Stomach (tissue), 9 donors: ENCODE data around the gene LMCD1. TPM values are rescaled to one million over a fixed set of nuclear protein-coding genes. Genes with fewer than 3 reads are reported as not detected.

Experiments
- DNase-seq, 2 donors: peaks; one replicate each; pipeline versions ENCODE4 v3.0.0 to v3.0.0-alpha.2; 2013 to 2019
- H3K27ac ChIP-seq, 5 donors: fragments of 200-600 bp in 4 of 5; sonication (generic) in 4 of 5; one replicate each; pipeline ENCODE4 v1.5.1; 2013 to 2019; ENCODE audit warnings: mild to moderate bottlenecking in 1 of 5, moderate library complexity in 1 of 5
- H3K27me3 ChIP-seq, 3 donors: fragments of 200-600 bp; sonication (generic); one replicate each; pipeline ENCODE4 v1.5.1; 2017 to 2019; ENCODE audit warnings: mixed run types in 1 of 3
- H3K36me3 ChIP-seq, 4 donors: fragments of 200-600 bp; sonication (generic); 1 replicate in 3 of 4; 2 replicates in 1 of 4; pipeline ENCODE4 v1.5.1; 2016 to 2019
- H3K4me1 ChIP-seq, 4 donors: fragments of 200-600 bp; sonication (generic); one replicate each; pipeline ENCODE4 v1.5.1; 2016 to 2019
- H3K4me3 ChIP-seq, 4 donors: fragments of 200-600 bp; sonication (generic) in 3 of 4; one replicate each; pipeline ENCODE4 v1.5.1; 2016 to 2019; ENCODE audit warnings: mild to moderate bottlenecking in 1 of 4
- H3K9me3 ChIP-seq, 4 donors: fragments of 200-600 bp; sonication (generic); one replicate each; pipeline ENCODE4 v1.5.1; 2016 to 2019
- CTCF ChIP-seq, 7 experiments: fragments of 450-650 bp in 4 of 7; fragments of 200-600 bp in 3 of 7; sonication (generic) in 3 of 7; IDR thresholded peaks; one replicate each; pipeline ENCODE4 v1.5.1; 2016 to 2019; ENCODE audit warnings: antibody characterized with exemption in 7 of 7, control low read depth in 2 of 7, mild to moderate bottlenecking in 1 of 7
- EP300 ChIP-seq: sonication (generic); formaldehyde crosslinking; IDR thresholded peaks from one replicate; pipeline ENCODE4 v1.6.1; 2017; ENCODE audit warnings: antibody characterized with exemption
- POLR2A ChIP-seq, 4 donors: fragments of 450-650 bp; IDR thresholded peaks; one replicate each; pipeline ENCODE4 v1.6.1; 2016; ENCODE audit warnings: antibody characterized with exemption in 4 of 4, control low read depth in 2 of 4, mild to moderate bottlenecking in 1 of 4, moderate library complexity in 1 of 4
- POLR2AphosphoS5 ChIP-seq, 3 donors: sonication (generic); formaldehyde crosslinking; IDR thresholded peaks; one replicate each; pipeline ENCODE4 v1.6.1; 2016; ENCODE audit warnings: antibody characterized with exemption in 3 of 3
- WGBS, 5 donors: extraction: QIAGEN DNeasy Blood & Tissue Kit in 3 of 5; methylation state at CpG; one replicate each; pipeline versions ENCODE4 v1.1.5 to v1.1.7; 2013 to 2018; 5-methylcytosine and 5-hydroxymethylcytosine counted together
- intact Hi-C: fragments of 100-400 bp; cut with DNase I; formaldehyde crosslinking; loops from one replicate; pipeline ENCODE4 v1.15.1; 2023; ENCODE audit warnings: low total_unique reads
- polyA plus RNA-seq, 3 donors: library from polyadenylated mRNA; stranded (reverse); fragments of 200-250 nt; gene quantifications; one replicate each; pipeline ENCODE4 v1.2.3, GENCODE V29; 2013
- total RNA-seq, 5 donors: library from RNA; depleted of rRNA; stranded (reverse); fragments of >200 nt; gene quantifications; one replicate each; pipeline versions ENCODE4 v1.1.0 to v1.2.3, GENCODE V29; 2014 to 2016
- donor health status: healthy with polysubstance abuse.
- donor health status: Bipolar disorder and iron deficiency.
- donor health status: healthy.

The LMCD1 gene
- total and polyA plus RNA-seq, 8 donors = 0.58 to 60.2 (median 23.7) TPM

GRCh38 chr3:8482960-8483665 lies 18.5 kb upstream of the LMCD1 start:
- no peak overlapping the region for H3K4me3 ChIP-seq
- DNase-seq = peak; percentile 58 to 88
- intact Hi-C loops = no loop called here
- H3K9me3 ChIP-seq = no peaks in the 10 kb centered on the region
- no peaks in the 10 kb centered on the region for H3K27me3 ChIP-seq
- H3K36me3 ChIP-seq = no peaks in the 10 kb centered on the region
- WGBS, 5 donors = 35 to 40% (median 37%) methylated on average over 4 of the region's 4 CpGs
- TF ChIP-seq POLR2A (IDR thresholded peaks at IDR 0.05) (no peak), POLR2AphosphoS5 (IDR thresholded peaks at IDR 0.05) (peak in 2 of 3 donors; percentile 18 to 71), CTCF (IDR thresholded peaks at IDR 0.05) (no peak), EP300 (no peak)
- H3K27ac ChIP-seq = peak overlapping the region; percentile 52 to 83 (median 74)
- peaks cover 9 to 49% (median 23%) of the 10 kb centered on the region in 4 donors for H3K4me1 ChIP-seq

- TF ChIP-seq POLR2A (IDR thresholded peaks at IDR 0.05) (no peak), EP300 (no peak), CTCF (IDR thresholded peaks at IDR 0.05) (no peak), POLR2AphosphoS5 (IDR thresholded peaks at IDR 0.05) (no peak)
These were observed 17.0 kb upstream of the LMCD1 start for GRCh38 chr3:8484409-8485140.

GRCh38 chr3:8485141-8485870 lies 16.3 kb upstream of the LMCD1 start:
- Histone ChIP-seq H3K4me1 (peaks cover 9 to 52% (median 29%) of the 10 kb centered on the region in 4 donors), H3K9me3 (no peaks in the 10 kb centered on the region), H3K4me3 (no peak overlapping the region), H3K36me3 (no peaks in the 10 kb centered on the region), H3K27ac (peak overlapping the region in 2 of 5 donors; percentile 47 to 83), H3K27me3 (no peaks in the 10 kb centered on the region)
- 81 to 91% (median 82%) methylated on average over 3 of the region's 3 CpGs for WGBS, 5 donors
- TF ChIP-seq CTCF (IDR thresholded peaks at IDR 0.05) = no peak
- TF ChIP-seq POLR2A (IDR thresholded peaks at IDR 0.05) = no peak
- TF ChIP-seq POLR2AphosphoS5 (IDR thresholded peaks at IDR 0.05) = no peak
- TF ChIP-seq EP300 = no peak
- intact Hi-C loops = no loop called here
- DNase-seq = no peak

More at GRCh38 chr3:8484409-8485140, 17.0 kb upstream of the LMCD1 start:
- Histone ChIP-seq H3K4me1 (peaks cover 9 to 50% (median 25%) of the 10 kb centered on the region in 4 donors), H3K9me3 (no peaks in the 10 kb centered on the region), H3K27me3 (no peaks in the 10 kb centered on the region), H3K27ac (peak overlapping the region in 4 of 5 donors; percentile 17 to 83 (median 60)), H3K4me3 (no peak overlapping the region), H3K36me3 (no peaks in the 10 kb centered on the region)
- WGBS, 5 donors = 88 to 94% (median 93%) methylated on average over 5 of the region's 5 CpGs
- DNase-seq = no peak
- intact Hi-C loops = no loop called here

- intact Hi-C loops = no loop called here
- H3K9me3 ChIP-seq = no peaks in the 10 kb centered on the region
- no peaks in the 10 kb centered on the region for H3K36me3 ChIP-seq
- no peak for DNase-seq
- peak overlapping the region in 4 of 5 donors; percentile 6 to 83 (median 55) for H3K27ac ChIP-seq
- no peaks in the 10 kb centered on the region for H3K27me3 ChIP-seq
- H3K4me3 ChIP-seq = no peak overlapping the region
- no peak for TF ChIP-seq POLR2A (IDR thresholded peaks at IDR 0.05)
- no peak for TF ChIP-seq POLR2AphosphoS5 (IDR thresholded peaks at IDR 0.05)
- no peak for TF ChIP-seq EP300
- no peak for TF ChIP-seq CTCF (IDR thresholded peaks at IDR 0.05)
- peaks cover 6 to 49% (median 29%) of the 10 kb centered on the region in 4 donors for H3K4me1 ChIP-seq
- WGBS, 5 donors = 54 to 74% (median 59%) methylated on average over 3 of the region's 3 CpGs
These were observed 15.7 kb upstream of the LMCD1 start for GRCh38 chr3:8485943-8486342.
